HG03060 (cell line): ENCODE results near the gene SOX8.
"Not testable (repeated sequence)": the region's sequence is repeated elsewhere in the genome, so short reads cannot be mapped to it uniquely, and the experiment has no call there.

Experiments
- ATAC-seq: cut with Tn5 transposase; IDR thresholded peaks from one replicate; pipeline ENCODE4 v1.9.1; 2021; ENCODE audit warnings: low read depth, moderate number of reproducible peaks; ENCODE audit not compliant: unreplicated experiment

The SOX8 gene

DNA sequence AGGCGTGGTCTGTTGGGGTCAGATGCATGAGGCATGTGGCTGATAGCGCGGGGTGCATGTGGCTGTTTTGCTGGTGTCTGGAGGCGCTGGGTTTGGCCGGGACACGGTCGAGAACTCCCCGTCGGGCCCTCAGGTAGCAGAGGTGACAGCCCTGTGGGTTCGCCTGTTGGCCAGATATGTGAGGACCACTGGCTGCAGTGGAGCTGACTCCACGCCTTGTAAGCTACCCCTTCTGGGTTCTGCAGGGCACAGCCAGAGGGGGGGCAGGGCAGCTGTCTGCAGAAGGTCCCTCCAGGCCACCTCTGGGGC, 38.5 kb downstream of the SOX8 start:
- ATAC-seq = no peak

DNA sequence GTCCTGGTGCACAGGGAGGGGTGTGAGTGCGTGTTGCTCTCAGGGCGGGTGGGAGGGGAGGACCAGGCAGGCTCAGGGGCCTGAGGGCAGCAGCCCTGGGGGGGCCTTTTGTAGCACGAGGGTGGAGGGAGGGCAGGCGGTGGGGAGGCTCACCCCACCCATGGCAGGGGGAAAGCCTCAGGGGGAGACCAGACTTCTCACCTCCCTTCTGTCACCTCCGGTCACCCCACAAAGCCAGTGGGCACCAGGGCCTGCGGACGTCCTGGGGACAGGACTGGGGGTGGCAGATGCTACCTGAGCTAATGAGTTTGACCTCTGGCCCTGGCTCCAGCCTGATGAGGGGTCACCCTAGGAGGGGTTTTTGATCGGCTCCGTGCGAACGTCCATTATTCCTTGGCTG, 39.0 kb downstream of the SOX8 start:
- no peak for ATAC-seq

DNA sequence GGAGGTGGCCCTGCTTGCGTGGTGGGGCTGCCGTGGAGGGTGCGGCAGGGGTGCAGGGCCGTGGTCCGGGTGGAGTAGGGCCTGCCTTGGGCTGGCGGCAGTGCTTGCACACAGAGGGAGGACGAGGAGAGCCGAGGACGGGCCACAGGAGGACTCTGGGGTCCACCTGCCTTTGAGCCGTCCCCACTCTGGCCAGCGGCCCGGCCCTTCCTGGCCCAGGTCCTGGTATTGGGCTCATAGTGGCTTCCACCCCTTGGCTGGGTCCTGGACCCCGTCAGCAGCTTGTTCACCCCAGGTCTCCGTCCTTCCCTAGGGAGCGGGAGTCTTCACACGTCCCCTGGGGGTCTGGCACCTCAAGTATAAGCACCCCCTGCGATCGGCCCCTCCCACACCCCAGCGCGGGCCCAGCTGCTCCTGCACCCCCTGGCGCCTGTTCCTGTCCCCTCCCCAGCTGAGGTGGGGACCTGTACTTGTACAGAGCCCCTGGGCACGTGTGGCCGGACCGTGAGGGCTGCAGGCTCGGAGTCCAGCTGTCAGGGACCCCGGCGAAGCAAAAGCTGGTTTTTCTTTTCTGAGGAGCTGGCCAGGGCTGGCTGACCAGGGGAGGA, 40.1 kb downstream of the SOX8 start:
- ATAC-seq = no peak

DNA sequence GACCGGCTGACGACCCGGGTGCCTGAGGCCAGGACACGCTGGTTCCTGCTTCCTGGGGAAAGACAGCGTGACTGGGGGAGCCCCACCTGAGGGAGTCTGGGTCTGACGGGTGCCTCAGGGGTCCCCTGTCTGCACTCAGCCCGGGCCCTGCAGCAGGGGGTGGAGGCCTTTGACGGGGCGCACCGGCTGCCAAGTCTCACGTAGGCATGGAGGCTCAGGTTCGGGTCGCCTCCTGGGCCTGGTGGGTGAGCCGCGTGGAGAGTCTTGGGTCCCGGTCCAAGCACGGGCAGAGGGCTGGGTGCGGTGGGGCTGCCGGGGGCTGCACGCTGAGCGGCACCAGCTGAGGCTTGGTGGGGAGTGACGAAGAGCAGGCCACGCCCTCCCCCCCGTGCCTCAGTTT, 40.9 kb downstream of the SOX8 start:
- no peak for ATAC-seq

DNA sequence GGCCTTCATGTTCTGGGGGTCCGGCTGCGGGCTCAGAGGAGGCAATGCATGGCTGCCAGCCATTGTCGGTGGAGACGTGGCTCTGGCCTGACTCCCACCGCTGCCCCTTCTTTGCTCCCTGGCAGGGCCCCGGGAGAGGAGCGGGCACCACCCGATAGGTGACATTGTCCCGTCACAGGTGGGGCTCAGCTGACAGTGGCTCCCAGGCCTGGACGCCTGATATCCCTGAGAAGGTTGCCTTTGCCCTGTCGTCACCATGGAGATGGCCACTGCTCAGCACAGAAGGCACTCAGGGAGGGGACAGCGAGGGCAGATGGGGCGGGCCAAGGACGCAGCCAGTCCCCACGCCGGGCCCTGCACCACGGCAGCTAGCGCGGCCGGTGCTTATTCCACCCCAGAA, 42.6 kb downstream of the SOX8 start:
- no peak for ATAC-seq

DNA sequence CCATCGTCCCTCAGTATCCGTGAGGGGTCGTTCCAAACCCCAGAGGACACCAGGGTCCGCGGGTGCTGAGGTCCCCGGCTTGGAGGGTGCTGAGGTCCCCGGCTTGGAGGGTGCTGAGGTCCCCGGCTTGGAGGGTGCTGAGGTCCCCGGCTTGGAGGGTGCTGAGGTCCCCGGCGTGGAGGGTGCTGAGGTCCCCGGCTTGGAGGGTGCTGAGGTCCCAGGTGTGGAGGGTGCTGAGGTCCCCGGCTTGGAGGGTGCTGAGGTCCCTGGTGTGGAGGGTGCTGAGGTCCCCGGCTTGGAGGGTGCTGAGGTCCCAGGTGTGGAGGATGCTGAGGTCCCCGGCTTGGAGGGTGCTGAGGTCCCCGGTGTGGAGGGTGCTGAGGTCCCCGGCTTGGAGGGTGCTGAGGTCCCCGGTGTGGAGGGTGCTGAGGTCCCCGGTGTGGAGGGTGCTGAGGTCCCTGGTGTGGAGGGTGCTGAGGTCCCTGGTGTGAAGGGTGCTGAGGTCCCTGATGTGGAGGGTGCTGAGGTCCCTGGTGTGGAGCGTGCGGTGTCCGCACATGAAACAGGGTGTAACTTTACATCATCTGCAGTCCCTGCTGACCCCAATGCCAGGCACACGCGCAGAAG, 43.7 kb downstream of the SOX8 start:
- not testable (repeated sequence) for ATAC-seq

DNA sequence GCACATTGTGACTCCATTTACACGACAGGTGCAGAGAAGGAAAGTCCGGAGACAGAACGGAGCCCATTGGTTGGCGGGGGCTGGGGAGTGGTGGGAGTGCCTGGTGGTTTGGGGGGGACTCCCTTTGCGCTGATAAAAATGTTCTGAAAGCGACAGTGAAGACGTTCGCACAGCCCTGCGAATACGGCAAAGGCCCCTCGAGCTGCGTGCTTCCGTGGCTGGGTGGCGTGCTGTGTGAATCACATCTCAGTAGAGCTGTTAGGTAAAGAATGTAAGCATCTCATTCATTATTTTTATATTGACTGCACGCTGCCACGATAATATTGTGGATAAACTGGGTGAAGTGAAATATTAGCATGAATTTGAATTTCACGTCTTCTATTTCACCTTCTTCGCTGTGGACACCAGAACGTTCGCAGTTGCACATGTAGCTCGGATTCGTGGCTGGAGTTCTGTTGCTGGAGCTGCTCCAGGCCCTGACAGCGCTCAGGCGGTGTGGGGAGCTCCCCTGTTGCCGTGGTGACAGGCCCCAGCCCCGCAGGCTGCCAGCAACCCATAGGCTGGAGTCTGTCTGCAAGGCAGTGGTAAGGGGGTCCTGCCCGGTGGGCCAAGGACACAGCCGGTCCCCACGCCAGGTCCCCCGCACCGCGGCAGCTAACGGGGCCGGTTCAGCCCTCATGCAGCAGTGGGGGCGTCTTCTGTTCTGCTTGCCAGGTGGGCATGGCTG, 44.6 kb downstream of the SOX8 start:
- ATAC-seq = no peak

DNA sequence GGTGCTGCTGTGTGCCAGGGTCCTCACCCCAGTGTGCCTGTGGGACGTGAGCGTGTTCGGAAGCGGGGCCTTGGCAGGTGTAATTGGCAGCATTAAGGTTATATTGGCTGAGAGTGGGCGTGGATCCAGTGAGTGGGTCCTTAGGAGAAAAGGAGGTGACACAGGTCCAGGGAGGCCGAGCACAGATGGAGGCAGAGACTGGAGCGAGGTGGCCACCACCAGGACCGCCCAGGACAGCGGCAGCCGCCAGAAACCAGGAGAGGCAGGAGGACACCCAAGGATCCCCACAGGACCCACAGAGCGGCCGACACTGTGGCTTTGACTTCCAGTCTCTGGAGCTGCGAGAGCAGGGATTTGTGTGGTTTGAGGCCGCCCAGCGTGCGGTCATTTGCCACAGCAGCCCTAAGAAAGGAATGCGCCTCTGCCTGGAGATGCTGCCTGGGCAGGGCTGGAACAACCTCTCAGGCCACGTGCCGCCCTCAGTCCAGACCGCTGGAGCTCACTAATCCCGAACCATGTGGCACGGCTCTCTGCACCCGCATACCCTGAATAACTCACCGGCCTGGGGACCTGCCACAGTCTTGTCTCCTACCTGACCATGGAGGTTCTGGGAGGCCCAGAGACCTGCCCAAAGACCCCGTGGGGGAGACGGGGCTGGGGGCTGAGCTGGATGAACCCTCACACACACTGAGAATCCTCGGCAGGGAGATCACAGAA, 45.4 kb downstream of the SOX8 start:
- no peak for ATAC-seq

DNA sequence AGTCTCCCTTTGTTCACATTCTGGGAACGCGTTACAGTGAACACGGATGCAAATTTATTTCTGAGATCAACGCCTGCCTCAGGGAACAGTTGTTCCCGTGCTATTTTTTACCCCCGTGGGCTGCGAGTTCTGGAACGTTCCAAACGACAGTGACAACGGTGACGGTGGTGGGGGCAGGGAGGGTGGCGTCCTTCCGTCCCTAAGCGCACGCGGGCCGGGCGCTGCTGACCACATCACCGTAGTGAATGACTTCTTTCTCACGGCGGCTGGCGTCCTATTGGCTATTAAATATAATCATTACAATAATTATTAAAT, 45.9 kb downstream of the SOX8 start:
- no peak for ATAC-seq

DNA sequence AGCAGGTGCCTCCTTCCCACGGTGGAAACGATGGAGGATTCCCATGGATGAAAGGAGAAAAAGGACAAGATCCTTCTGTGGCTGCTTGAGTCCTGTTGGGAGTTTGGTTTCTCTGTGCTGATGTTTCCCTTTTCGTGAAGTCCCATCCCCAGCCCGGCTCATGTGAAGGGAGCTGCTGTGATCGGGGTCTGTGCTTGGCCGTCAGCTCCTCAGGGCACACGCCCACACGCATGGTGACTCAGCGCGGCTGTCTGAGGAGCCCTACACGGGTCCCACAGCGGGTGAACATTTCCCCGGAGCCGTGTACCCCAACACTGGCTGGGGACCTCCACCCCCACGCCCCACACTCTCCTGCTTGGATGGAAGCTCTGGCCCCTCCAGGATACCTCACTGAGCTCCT, 46.5 kb downstream of the SOX8 start:
- no peak for ATAC-seq

DNA sequence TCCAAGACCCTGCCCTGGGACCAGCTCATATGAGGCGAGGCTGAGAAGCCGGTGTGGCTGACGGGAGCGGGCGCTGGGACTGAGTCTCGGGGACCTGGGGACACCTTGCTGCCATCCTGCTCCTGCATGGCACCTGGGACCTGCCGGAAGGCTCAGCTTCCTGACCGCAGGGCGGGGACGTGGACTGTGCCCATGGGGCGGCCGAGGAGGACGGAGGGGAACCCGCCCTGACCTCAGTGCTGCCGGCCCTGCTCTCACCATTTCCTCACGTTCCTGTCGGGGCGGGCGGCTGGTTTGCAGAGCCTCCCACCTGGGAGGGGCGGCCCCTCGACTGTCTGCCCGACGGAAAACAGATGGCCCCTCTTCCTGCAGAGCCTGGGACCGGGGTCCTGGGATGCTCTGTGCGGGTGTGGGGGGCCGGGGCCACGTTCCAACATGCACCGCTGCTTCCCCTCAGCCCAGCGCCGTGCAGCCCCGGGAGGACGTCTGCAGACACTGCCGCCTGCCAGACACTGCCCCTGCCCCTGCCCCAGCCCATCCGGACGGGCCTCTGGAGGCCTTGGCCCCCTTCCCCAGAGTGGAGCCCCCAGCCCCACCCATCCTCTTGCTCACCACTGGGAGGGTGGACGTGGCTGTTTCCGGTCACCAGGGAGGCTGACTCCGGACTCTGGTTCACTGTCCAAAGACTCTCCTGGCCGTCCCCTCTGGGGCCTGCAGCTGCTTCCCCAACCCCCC, 47.1 kb downstream of the SOX8 start:
- ATAC-seq = no peak

DNA sequence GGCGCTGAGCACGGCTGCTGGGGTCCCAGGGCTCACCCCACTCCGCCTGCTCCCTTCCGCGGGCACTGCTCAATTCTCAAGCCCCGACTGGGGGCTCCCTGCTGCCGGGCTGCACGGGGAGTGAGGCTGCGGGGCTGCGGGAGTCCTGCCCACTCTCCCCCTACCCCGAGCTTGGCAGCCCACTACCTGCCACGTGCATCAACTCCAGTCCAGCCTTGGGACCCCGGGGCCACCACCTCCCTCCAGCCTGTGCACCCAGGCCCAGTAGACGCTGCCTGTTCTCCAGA, 47.6 kb downstream of the SOX8 start:
- ATAC-seq = no peak

DNA sequence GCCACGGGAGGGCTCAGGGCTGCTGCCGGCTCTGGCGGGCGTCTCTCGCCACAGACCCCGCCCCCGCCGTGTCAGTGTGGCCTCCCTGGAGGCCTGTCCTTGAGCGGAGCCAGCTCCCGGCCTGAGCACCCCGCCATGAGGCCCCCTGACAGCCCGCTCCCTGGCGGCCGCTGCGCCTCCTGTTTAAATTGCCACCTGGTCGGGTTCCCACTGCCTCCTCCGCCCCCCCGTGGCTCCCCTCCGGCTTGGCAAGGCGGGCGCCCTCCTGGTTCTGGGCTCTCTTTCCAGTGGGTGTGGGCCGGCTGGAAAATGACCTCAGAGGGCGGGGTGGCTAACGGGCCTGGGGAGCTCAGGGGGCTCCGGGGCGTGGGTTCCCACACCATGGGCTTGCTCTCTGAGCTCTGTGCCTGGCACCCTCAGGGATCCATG, 48.9 kb downstream of the SOX8 start:
- no peak for ATAC-seq

DNA sequence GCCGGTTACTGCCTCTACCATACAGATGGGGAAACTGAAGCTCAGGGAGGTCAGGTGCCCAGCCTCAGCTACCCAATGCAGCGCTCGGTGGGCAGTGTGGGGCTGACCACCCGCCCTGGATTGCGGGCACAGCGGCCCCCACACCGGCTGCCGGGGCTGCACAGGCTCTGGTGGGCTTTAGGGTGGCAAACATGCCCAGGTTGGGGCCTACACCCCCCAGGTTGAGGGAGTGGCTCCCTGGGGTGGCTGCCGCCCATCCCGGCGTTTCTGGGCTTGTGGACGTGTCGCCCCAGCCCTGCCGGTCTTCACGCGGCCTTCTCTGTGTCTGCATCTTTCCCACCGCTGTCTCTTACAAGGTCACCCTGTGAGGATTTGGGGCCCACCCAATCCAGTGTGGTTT, 50.1 kb downstream of the SOX8 start:
- no peak for ATAC-seq

DNA sequence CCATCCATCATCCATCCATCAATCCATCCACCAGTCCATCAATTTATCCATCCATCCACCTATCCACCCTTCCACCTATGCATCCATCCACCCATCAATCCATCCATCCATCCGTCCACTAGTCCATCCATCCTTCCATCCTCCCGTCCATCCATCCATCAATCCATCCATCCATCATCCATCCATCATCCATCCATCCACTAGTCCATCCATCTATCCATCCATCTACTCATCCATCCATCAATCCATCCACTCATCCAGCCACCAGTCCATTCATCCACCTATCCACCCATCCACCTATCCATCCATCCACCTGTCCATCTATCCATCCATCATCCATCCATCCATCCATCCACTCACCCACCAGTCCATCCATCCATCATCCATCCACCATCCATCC, 51.0 kb downstream of the SOX8 start:
- no peak for ATAC-seq

DNA sequence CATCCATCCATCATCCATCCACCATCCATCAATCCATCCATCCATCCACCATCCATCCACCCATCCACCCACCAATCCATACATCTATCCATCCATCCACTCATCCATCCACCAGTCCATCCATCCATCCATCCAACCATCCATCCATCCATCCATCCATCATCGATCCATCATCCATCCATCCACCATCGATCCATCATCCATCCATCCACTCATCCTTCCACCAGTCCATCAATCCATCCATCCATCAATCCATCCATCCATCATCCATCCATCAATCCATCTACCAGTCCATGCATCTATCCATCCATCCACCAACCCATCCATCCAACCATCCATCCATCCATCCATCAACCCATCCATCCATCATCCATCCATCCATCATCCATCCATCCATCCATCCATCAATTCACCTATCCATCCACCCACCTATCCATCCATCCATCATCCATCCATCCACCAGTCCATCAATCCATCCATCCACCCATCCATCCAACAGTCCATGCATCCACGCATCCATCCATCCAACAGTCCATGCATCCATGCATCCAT, 51.6 kb downstream of the SOX8 start:
- ATAC-seq = no peak

DNA sequence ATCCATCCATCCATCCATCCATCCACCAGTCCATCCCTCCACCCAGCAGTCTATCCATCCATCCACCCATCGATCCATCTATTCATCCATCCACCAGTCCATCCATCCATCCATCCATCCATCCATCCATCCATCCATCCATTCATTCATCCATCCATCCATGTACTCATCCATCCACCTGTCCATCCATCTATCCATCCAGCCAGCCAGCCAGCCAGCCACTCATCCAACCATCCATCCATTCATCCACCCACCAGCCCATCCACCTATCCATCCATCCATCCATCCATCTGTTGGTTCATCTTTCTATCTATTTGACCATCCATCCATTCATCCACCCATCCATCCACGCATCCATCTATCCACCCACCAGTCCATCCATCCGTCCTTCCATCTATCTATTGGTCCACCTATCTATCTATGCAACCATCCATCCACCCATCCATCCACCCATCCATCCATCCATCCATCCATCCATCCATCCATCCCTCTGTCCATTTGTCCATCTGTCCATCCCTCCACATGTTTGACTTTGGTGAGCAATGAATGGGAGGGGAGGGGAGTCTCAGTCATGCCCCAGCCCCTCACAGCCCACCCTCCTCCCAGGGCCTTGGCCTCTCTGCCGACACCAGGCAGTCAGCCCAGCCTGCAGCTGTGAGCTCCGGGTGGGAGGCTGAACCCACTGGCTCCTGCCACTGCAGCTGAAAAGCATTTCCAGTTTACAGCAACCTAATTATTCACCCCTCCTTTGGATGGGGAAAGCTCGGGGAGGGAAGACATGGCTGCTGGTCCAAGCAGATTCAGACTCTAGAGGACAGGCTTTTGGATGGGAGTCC, 52.9 kb downstream of the SOX8 start:
- ATAC-seq = no peak

DNA sequence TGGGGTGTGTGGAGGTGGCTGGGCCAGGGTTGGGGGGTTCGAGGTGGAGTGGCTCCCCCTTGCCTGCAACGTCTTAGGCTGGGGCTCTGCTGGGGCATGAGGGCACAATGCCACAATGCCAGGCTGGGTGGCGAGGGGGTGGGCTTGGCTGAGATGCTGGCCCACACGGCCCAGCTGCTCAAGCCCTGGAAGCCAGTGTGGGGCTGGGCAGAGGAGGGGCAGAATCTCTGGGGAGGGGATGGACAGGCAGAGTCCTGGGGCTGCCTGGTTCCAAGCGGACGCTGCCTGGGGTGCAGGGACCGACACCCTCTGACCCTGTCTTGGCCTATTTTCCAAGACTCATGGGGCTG, 53.5 kb downstream of the SOX8 start:
- no peak for ATAC-seq

DNA sequence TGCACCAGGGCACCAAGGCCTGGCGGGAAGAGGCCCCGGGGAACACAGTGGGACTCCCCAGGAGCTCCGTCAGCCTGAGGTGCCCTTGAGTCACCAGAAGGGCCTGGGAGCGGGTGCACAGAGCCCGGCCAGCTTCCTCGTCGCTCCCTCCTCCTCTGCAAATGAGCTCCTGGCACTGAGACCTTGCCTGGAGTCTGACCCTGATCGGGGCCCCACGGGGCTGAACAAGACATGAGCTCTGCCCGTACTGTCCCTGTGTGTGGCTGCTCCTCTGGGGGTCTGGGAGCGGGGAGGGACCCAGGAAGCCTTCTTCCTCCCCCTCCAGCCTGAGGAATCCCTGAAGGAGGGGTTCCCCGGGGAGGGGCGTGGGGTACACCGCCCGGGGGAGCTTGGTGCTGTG, 54.6 kb downstream of the SOX8 start:
- ATAC-seq = no peak
